GM12873 (cell line): Measurements from ENCODE around the gene KATNIP.

Experiments
- TF ChIP-seq, protein P1 (sequence below): IDR thresholded peaks from 2 replicates; pipeline ENCODE4 v1.5.1; 2012; ENCODE audit warnings: low read depth, mild to moderate bottlenecking, moderate library complexity, low read length, control low read depth; ENCODE audit not compliant: insufficient read depth; ENCODE audit errors: missing control alignments

Gene KATNIP

DNA sequence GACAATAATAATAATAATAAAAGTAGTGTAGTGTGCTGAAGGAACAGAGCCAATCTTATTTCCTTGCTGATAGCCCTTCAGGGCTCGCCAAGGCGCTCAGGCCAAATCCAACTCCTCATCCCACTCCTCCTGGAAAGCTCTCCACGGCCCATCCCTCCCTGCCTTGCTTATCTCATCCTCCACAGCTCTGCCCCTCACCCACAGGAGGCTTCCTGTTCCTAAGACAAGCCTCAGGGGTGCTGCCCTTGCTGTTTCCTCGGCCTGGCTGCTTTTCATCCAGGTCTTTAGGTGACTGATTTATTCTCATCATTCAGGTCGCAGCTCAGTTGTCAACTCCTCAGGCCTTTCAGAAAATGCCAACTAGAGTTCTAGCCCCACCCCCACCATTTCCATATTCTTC, 11.4 kb upstream of the KATNIP start:
- TF ChIP-seq, protein P1, sequence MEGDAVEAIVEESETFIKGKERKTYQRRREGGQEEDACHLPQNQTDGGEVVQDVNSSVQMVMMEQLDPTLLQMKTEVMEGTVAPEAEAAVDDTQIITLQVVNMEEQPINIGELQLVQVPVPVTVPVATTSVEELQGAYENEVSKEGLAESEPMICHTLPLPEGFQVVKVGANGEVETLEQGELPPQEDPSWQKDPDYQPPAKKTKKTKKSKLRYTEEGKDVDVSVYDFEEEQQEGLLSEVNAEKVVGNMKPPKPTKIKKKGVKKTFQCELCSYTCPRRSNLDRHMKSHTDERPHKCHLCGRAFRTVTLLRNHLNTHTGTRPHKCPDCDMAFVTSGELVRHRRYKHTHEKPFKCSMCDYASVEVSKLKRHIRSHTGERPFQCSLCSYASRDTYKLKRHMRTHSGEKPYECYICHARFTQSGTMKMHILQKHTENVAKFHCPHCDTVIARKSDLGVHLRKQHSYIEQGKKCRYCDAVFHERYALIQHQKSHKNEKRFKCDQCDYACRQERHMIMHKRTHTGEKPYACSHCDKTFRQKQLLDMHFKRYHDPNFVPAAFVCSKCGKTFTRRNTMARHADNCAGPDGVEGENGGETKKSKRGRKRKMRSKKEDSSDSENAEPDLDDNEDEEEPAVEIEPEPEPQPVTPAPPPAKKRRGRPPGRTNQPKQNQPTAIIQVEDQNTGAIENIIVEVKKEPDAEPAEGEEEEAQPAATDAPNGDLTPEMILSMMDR = no peak

DNA sequence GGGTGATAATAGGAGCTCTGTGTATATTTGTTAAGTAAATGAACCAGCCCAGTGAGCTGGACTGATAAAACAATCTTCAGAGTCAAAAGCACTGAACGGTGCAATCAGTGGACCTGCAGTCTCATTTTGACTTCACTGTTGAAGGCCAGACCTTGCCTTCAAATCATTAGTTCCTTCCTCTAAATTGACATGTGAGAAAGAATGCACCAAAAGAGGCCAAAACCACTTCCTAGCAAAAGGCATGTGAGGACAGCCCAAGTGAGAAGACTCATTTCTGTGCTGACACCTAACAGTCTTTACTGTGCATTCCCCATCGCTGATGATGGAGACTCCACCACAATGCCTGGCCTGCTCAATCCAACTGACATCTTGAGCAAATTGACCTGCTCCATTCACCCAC, 10.8 kb upstream of the KATNIP start:
- TF ChIP-seq, protein P1 = no peak

DNA sequence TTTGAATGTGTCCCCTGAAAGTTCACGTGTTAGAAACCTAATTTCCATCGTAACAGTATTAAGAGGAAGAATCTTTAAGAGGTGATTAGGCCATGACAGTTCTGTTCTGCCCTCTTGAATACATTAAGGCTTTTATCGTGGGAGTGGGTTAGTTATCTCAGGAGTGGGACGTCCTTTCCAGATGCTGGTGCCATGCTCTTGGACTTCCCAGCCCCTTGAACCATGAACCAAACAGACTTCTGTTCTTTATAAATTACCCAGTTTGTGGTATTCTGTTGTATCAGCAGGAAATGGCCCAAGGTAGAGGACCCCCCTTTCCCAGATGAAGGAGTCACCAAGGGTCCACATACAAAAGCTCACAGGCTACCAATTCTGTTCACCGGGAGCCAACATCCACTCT, 10.3 kb upstream of the KATNIP start:
- TF ChIP-seq, protein P1 = no peak

DNA sequence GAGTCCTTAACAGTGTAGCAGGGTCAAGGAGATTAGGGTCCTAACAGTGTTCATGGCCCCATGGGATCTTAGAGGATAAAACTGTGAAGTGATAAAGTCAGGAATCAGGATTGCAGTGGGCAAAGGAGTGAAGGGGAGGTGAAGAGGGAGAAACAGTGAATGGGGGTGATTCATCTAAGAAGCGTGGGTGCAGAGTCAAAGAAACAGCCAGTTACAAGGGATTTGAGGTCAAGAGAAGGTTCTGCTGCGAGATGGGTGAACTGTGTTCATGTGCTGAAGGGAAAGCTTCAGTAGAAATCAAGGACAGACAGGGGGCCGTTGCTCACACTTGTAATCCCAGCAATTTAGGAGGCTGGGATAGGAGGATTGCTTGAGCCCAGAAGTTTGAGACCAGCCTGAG, 6.1 kb upstream of the KATNIP start:
- TF ChIP-seq, protein P1 = no peak

DNA sequence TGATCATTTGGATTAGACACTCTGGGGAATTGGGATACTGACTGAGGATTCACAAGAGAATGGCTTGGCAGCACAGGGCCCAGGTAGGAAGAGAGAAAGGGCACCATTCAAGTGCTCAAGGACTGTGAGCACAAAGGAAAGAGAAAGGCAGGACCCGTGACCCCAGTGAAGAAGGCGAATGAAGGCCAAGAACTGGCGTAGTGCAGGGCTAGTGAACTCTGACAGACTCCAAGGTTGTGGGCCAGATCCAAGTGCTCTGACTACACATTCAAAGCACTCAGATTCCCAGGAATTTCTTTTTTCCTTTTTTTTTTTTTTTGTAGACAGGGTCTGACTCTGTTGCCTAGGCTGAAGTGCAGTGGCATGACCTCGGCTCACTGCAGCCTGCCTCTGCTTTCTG, 5.3 kb upstream of the KATNIP start:
- TF ChIP-seq, protein P1 = no peak

DNA sequence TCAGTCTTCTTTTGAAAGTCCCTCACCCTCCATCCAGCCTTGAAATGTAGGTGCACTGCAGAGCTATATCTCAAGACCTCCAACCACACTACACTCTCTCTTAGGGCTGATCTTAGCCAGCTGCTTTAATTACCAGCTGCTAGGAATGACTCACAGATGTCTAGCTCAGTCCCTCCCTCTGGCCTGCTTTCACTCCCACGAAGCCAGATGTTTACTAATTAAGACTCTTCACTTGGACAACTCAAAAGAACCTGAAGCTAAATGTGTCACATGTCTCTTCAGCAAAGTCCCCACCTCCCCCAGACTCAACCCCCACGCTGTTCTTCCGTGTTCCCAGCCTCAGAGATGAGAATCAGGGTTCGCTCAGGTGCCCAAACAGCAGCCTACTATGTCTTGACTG, 2.8 kb upstream of the KATNIP start:
- TF ChIP-seq, protein P1 = no peak

DNA sequence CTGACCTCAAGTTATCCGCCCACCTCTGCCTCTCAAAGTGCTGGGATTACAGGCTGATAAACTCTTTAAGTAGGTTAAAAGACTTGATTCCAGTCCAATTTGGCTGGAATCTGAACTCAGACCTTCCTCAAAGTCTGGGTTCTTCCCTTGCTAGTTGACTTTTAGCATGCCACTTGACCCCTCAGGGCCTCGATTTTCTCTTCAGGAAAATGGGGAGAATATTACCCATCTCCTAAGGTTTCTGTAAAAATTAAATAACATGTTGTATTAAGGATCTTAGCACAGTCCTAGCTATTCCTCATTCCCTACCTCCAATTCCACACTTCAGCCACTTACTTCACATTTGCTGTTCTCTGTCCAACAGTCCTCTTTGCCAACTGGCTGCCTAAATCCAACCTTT, 2.1 kb upstream of the KATNIP start:
- TF ChIP-seq, protein P1 = no peak

DNA sequence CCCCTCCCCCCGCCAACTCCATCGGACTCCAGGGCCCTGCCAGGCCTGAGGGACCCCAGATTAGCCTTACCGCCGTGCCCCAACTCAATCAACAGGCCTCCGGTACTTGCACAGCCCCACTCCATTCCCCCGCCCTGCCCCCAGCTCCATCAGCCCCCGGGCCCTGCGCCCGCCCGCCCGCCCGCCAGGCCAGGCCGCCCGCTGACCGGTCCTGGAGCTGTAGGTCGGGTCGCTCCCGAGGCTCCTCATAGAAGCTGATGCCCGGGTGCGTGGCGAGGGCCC, 539 bp upstream of the KATNIP start:
- TF ChIP-seq, protein P1 = no peak
